NCI-H187 treated with DMSO at 0.1 percent for 48 hours (cell line): Measurements from ENCODE around the gene CCSER1.
"Not testable (repeated sequence)": the region's sequence is repeated elsewhere in the genome, so short reads cannot be mapped to it uniquely, and the experiment has no call there.

ENCODE experiments used
- DNase-seq: peaks from one replicate; lab custom pipeline; 2025; lab: John Stamatoyannopoulos, UW

CCSER1 gene

DNA sequence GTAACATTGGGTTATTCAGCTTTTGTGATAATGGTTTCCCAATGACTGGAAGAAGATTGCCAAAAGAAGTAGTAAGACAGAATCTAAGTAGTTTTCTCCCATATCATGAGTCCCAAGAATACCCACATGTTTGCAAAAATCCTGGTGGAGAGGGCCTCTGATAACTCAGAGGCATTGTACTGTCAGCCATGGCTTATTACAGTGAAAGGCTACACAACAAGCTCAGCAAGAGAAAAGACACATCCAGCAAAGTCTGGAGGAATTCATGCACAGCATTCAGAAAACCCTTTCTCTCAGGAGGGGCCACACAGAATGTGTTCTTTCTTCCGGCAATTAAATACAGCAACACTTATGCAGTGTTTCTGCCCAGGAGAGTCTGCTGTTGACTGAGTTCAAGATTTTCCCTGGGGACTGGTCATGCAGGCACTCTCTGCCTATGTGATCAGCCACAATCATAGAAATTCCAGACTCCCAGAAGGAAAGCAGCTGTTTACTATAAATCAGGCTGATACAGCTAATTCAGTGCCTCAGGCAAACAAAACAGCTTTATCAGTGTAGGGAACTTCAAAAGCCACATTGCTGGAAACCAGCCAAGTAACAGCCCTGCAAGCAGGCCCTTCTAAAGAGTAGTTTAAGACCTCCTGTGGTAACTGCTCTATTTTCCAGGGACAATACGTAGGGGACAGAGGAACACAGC, 937.1 kb downstream of the CCSER1 start:
- DNase-seq: peak; percentile 98

DNA sequence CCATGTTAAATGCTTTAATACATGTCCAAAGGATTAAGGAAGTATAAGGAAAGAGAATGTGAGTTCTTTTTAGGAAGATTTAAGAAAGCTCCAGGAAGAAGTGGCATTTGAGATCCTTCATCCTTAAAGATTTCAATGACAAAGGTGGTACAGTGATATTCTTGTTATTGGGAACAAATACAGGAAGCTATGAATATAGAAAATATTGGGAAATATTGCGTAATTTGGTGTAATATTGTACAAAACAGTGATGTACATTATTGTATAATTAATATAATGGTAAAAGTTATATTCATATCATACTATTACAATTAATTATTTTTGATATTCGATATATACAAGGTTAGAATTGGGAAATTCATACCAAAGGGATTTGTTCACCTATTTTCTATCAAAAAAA, 937.9 kb downstream of the CCSER1 start:
- DNase-seq: no peak

DNA sequence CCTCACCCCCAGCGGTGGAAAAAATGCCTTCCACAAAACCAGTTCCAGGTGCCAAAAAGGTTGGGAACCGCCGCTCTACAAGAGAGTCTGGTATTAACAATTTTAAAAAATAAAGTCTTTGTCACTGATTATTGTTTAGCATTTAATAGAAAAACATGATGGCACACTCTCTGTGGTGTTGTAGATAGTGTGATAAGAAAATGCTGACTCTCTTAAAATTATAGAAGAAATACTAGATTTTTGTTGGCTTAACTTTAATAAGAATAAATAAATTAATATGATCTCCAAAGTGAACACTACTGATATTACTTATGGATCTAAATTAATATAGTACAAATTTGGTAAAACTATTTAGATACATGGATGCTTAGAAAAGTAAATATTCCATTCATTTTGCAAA, 943.5 kb downstream of the CCSER1 start:
- no peak for DNase-seq

DNA sequence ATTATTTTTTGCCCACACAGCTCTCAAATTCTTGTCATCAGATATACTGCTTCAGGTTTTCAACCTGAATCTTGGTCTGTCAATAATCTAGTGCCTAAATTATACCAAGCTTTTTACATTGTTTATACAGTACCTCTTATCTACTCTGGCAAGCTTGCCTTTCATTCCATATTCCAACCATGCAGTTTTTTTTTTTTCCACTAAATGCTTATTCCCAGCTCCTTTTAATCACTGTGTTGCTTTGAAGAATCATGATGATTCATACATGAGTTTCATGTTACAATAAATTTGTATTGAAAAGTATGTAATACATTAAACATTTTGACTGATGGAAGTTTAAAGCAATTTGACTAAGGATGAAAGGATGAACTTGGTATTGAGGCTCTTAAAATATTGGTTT, 949.0 kb downstream of the CCSER1 start:
- DNase-seq: no peak

DNA sequence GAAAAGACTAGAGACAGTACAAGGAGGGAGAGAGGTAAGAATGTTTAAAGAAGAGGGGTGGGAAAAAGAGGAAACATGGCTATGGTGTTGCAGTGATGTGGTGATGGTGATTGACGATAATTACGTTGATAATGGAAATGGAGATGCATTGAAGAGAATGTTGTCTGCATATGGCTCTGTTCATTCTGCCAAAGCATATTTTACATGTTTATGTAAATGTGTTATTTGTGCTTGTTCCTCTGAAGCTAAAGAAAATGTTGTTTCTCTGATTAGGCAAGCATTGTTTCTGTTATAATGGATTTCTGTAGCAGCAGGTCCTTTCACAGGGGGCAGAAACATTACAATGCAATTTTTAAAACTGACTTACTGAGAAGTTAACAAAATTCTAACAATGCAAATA, 958.8 kb downstream of the CCSER1 start:
- DNase-seq: no peak

DNA sequence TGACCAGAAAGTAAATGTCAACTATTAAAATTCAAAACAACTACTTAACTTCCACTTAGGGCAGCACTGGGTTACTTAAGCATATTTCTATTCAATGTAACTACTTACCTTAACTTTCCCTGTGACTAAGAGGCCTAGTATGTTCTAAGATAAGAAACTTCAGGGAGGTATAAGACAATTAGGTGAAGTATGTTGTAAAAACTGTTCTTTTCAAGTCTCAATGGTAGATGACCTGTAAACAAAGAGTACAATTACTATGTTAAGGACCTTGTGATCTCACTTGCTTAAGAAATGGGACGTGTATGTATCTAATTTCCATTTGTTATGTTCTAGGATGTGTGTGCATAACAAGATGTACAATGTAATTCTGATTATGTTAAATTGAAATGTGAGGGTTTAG, 960.5 kb downstream of the CCSER1 start:
- DNase-seq: no peak

DNA sequence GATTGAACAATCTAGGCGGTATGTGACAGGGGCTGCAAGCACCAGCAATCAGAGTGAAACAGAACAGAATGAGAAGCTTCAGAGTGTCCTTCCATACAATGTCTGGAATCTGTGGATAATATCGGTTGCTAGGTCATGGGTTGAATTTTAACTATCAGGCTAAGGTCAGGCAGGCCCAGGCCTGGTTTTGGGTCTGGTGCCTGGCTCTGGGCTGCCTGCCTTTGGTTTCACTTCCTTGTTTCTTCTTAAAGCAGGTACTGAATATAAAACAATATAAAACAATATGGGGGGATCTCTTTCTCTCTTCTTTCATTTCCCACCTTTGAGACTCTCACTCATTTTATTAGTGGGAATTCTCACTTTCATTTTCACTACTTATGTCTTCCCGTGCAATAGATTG, 962.0 kb downstream of the CCSER1 start:
- no peak for DNase-seq

DNA sequence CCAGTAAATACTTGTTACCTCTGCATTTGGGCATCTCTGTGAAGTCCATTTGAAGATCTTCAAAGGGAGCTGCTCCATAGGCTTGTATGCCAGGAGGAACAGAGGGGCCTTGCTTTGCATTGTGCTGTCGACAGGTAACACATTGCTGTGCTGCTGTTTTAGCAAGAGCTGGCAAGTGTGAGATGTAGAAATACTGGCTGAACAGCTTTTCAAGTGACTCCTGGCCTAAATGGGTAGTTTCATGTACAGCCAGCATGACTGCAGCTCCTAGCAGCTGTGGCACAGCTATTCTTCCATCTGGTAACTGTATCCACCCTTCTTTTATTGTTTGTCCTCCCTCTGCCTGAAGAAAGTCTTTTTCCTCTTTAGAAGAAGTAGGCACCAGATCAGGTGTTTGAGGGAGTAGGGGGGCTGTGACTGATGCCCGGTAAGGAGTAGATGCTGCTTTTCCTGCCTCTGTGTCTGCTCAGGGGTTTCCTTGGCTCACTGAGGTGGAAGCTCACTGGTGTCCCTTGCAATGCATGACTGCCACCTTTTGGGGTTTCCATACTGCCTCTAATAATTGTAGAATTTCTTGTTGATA, 965.3 kb downstream of the CCSER1 start:
- DNase-seq: no peak

DNA sequence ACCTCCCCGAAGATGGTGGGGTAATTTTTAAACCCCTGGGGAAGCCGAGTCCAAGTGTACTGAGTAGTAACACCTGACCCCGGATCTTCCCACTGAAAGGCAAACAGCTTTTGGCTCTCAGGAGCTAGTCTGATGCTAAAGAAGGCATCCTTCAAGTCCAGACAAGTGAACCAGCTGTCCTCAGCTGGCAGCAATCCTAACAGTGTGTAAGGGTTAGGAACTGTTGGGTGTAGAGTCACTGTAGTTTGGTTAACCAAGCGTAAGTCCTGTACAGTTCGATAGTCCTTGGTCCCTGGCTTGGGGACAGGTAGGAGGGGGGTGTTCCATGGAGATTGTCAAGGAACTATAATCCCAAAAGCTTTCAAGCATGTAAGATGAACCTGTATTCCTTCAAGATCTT, 967.0 kb downstream of the CCSER1 start:
- DNase-seq: not testable (repeated sequence)

DNA sequence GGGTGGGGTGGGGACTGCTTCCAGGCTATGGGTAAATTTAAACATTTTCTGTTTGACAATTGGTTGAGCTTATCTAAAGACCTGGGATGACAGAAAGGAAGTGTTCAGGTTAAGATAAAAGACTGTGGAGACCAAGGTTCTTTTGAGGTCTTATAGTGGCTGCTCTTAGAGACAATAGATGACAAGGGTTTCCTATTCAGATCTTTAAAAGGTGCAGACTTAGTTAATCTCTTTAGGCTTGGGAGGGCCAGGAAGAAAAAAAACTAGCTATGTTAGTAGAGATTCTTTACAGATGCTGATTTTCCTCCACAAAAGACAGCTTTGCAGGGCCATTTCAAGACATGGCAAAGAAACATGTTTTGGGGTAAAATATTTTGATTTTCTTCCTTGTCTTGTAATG, 972.5 kb downstream of the CCSER1 start:
- DNase-seq: no peak

DNA sequence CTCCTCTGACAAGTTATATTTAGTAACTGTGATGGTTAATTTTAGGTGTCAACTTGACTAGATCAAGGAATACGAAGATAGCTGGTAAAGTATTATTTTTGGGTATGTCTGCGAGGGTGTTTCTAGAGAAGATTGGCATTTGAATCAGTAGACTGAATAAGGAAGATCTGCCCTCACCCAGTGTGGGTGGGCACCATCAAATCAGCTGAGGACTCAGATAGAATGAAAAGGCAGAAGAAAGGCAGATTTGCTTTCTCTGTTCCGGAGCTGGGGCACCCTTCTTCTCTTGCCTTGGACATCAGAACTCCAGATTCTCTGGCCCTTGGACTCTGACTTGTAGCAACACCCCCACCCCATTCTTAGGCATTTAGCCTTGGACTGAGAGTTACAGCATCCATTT, 981.6 kb downstream of the CCSER1 start:
- no peak for DNase-seq

DNA sequence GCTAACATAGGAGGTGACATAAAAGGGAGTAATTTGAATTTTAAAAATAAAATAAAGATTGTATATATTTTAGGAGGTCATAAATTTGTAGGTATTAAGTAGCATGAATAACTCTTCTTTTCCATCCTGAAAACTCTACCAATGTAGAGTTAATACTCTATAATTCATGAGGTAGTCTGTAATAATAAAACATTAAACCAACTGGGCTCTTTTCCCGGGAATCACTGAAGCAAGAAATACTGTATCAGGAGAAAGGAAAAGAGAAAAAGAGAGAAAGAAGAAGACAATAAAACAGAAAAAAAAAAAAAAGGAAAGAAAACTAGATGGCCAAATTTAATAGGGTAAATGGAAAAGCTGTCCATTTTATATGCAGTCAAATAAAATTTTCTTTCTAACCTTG, 984.4 kb downstream of the CCSER1 start:
- DNase-seq: no peak

DNA sequence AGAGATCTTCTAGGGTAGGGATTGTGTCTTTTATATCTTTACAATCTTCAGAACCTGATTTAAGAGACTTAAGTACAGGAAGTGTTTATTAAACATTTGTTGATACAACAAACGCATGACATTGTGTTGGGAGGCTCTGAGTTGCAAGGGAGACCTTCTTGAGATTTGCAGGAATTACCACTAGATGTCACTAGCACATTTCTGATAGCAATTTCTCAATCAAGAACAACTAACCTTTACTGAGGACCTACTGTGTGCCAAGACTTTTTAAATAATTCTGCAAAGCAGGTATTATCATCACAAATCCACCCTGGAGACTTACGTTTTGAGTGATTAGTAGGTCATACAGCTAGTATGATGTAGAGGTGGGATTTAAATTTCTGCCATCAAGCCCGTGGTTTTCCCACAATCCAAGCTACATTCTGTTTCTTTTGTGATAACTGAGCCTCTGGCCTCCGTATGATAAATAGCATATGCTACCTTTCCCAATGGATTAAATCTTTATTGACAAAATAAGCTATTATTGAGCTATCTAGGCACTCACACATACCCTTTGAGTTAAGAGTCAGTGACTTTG, 986.0 kb downstream of the CCSER1 start:
- no peak for DNase-seq

DNA sequence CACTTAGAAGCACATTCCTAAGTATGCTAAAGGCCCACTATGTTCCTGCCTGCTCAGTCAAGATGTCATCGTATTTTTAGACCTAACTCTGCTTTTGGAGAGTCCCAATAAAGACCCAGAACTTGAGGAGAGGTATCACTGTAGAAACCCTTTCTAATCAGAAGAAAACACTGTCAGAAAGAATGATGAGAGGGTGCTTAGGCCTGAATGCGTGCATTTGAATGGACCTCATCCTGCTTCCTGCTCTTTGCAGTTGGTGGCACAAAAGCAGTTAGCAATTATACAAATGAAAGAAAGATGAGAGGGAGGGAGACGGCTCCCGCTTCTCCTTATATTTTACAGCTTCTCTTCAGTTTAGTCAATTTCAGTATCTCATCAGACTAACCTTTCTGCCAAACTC, 987.2 kb downstream of the CCSER1 start:
- DNase-seq: no peak

DNA sequence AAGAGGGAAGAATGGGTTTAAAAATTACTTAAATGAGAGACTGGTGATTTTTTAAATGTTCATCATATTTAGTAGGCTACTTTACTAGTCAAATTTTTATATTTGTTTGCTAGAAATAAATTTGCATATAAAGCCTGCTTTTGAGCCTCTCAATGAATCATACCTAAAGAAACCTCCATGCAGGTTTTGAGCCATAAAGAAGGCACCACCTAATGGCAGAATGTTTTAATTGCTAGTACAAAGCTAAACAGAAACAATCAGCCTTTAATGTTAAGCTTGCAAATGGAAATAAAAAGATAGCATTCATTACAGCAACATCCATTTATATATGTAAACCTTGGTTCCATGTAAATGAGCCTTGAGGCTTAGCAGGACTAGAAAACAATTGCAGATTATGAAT, 989.7 kb downstream of the CCSER1 start:
- DNase-seq: no peak

DNA sequence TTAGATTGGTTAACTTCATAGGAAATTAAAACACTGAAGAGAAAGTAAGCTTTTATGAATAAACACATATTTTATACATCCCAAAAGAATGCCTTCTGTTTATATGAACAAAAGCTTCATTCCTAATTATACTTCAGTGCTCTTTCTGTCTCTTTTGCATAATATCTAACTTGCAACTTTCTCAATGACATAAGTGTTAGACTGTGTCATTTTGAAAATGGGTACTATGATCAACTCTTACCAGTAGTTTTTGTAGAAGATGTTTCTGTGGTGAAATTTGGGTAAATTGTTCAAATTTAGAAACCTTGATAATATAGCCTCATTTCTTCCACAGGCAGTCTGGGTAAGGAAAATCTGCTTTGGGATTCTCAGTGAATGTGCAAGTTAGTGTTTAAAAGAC, 991.4 kb downstream of the CCSER1 start:
- no peak for DNase-seq

DNA sequence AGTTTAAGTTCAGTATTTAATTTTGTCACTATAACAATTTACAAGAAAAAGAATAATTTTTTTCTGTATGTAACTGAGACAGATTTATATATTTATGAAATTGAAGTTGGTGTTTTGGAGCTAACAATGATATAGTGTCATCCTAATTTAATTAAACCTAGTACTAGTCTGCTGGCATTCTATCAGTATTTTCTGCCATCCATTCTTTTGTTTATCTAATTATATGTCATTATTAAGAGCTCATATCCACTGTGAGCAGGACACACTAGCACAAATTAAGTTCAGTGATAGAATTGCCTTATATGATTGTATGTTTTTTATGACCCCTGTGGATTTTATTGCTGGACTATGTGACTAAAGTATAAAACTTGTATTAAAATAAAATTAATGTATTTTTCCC, 996.5 kb downstream of the CCSER1 start:
- DNase-seq: no peak

DNA sequence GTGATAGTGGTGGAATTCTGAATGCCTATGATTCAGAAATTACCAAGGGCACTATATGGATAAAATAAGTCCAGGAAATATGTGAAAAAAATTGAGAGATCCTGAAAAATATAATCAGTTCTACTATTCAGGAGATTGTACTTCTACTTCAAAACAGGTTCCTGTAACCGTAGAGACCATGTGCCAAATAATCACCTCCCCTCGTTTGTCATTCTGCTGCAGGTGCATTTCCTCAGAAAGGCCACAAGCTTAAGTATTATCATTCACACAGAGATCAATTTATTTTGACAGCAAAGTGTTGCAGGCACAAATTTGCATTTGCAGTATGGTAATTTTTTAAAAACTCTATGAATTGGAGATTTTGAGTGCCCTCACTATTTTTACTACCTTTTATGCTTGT, 1000.0 kb downstream of the CCSER1 start:
- DNase-seq: no peak

DNA sequence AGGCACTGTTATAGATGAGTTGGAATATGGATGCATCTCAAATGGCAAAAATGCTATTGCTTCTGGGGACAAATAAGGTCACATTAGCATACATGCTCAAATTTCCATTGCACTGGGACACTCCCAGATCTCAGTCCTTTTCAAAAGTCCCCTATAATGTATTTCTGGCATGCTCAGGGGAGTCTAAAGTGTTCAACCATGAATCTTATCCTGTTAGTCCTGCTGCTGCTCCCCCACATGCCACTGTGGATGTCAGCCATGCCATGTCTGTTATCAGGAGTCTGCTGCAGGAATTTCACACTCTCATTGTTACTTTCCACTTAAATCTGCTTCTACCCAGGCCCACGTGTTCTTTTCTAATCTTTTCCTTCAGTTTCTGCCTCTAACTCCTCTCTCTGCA, 1000.6 kb downstream of the CCSER1 start:
- no peak for DNase-seq

DNA sequence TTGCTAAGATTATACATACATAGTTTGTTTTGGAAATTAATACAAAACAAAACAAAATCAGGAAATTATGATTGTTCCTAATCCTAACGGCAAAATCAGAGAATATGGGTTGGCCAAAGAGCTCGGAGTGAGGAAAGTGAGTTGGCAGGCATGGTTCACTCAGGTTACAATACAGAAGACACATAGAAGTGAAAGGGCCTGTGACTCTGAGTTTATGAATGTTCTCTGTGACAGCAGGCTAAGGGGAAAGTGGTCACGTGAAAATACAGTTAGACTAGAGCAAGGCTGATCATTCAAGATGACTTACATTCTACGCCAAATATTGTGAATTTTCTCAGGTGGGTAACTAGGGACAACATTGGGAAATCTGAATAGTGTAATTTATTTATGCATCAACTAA, 1001.3 kb downstream of the CCSER1 start:
- no peak for DNase-seq

DNA sequence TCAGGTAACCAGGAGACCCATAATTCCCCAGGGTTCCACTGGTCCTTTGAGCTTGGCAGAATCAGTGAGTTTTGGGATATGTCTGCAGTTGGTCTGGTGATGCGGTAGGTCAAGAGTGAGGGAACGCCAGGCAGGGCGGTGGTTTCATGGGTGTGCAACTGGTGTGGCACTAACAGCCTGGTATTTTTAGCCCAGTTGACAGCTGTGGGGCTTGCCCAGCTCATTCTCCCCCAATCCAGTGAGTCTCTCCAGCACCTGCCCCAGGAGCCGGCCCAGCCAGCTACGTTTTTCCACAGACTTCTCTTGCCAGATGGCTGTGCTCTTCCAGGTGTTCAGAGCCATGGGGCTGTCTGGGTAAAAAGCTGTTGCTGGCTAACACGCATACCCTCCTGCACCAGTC, 1019.9 kb downstream of the CCSER1 start:
- DNase-seq: no peak

DNA sequence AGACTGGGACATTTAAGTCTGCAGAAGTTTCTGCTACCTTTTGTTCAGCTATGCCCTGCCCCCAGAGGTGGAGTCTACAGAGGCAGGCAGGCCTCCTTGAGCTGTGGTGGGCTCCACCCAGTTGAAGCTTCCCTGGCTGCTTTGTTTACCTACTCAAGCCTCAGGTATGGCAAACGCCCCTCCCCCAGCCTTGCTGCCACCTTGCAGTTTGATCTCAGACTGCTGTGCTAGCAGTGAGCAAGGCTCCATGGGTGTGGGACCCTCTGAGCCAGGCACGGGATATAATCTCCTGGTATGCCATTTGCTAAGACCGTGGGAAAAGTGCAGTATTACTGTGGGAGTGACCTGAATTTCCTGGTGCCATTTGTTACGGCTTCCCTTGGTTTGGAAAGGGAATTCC, 1026.8 kb downstream of the CCSER1 start:
- DNase-seq: not testable (repeated sequence)

DNA sequence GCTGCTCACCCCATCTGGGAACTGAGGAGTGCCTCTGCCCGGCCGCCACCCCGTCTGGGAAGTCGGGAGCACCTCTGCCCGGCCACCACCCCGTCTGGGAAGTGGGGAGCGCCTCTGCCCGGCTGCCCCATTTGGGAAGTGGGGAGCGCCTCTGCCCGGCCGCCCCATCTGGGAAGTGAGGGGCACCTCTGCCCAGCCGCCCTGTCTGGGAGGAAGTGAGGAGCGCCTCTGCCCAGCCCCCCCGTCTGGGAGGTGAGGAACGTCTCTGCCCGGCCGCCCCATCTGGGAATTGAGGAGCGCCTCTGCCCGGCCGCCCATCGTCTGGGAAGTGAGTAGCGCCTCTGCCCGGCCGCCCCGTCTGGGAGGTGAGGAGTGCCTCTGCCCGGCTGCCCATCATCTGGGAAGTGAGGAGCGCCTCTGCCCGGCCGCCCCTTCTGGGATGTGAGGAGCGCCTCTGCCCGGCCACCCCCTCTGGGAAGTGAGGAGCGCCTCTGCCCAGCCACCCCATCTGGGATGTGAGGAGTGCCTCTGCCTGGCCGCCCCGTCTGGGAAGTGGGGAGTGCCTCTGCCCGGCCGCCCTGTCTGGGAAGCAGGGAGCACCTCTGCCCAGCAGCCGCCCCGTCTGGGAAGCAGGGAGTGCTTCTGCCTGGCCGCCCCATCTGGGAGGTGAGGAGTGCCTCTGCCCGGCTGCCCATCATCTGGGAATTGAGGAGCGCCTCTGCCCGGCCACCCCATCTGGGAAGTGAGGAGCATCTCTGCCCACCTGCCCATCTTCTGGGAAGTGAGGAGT, 1040.9 kb downstream of the CCSER1 start:
- not testable (repeated sequence) for DNase-seq
